HepG2 (cell line): ENCODE data around the gene TRPC4AP. TPM values are rescaled to one million over a fixed set of nuclear protein-coding genes. Genes with fewer than 3 reads are reported as not detected.

Experiments used
- ATAC-seq: fragments of 200-7000 bp; cut with Tn5 transposase; 3 replicates; pipeline ENCODE4 v1.9.1; 2020; ENCODE audit warnings: mild to moderate bottlenecking, moderate library complexity
- BruUV-seq: library from RNA; stranded (reverse); fragments of 400-500 nt; replicated peaks from 2 replicates; lab custom pipeline; 2021; lab: Mats Ljungman, UMichigan
- CTCF ChIA-PET: fragments of 300-600 bp; formaldehyde crosslinking; extraction: SDS; loops from one replicate; lab custom pipeline; 2021; ENCODE audit warnings: low total read pairs, inconsistent platforms, low intra/inter-chr PET ratio; lab: Yijun Ruan, JAX
- POLR2A ChIA-PET: fragments of 350-600 bp; sonication (Branson Sonifier 250); formaldehyde crosslinking; loops from one replicate; lab custom pipeline; 2020; ENCODE audit warnings: antibody characterized with exemption, inconsistent platforms; lab: Yijun Ruan, JAX
- DNase-seq: peaks from one replicate; pipeline ENCODE4 v3.0.0-alpha.2; 2015; ENCODE audit warnings: low spot score
- FAIRE-seq: peaks from 3 replicates; lab custom pipeline; 2011; peaks lifted over from hg19 to GRCh38; lab: Jason Lieb, UNC
- H2AFZ ChIP-seq: one replicate; pipeline ENCODE4 v1.6.1; 2011; ENCODE audit warnings: low read length, inconsistent platforms
- H3K27ac ChIP-seq: fragments of 300-600 bp; 3 replicates; pipeline ENCODE4 v1.8.0; 2011; ENCODE audit warnings: mixed run types, mild to moderate bottlenecking, mixed read lengths, low read length, inconsistent platforms; ENCODE audit not compliant: insufficient read depth; ENCODE audit errors: extremely low read length
- H3K27me3 ChIP-seq, 2 experiments: fragments of 200-600 bp in 1 of 2; 2 replicates in 1 of 2; 3 replicates in 1 of 2; pipeline versions ENCODE4 v1.6.0 to v1.8.0; 2011; ENCODE audit warnings: low read length in 2 of 2, mild to moderate bottlenecking in 2 of 2, moderate library complexity in 2 of 2, inconsistent platforms in 1 of 2; ENCODE audit not compliant: insufficient read depth in 2 of 2, control insufficient read depth in 1 of 2
- H3K36me3 ChIP-seq, 2 experiments: fragments of 200-600 bp in 1 of 2; replicated peaks in 1 of 2; 2 replicates in 1 of 2; 3 replicates in 1 of 2; pipeline versions ENCODE4 v1.5.1 to v1.8.0; 2011; ENCODE audit warnings: low read length in 2 of 2, inconsistent platforms in 1 of 2; ENCODE audit not compliant: insufficient read depth in 2 of 2, control insufficient read depth in 1 of 2
- H3K4me1 ChIP-seq: 2 replicates; pipeline ENCODE4 v1.5.1; 2012; ENCODE audit warnings: low read length, inconsistent platforms; ENCODE audit not compliant: insufficient read depth
- H3K4me2 ChIP-seq: 2 replicates; pipeline ENCODE4 v1.6.0; 2011; ENCODE audit warnings: low read depth, low read length, inconsistent platforms
- H3K4me3 ChIP-seq, 3 experiments: fragments of 200-600 bp in 1 of 3; sonication (generic), shearing (Covaris generic) in 1 of 3; replicated peaks in 1 of 3; 2 replicates each; pipeline ENCODE4 v1.5.1; 2011 to 2016; ENCODE audit warnings: low read length in 3 of 3, inconsistent platforms in 2 of 3, low read depth in 2 of 3, mild to moderate bottlenecking in 2 of 3, control low read depth in 1 of 3, mixed read lengths in 1 of 3; ENCODE audit not compliant: insufficient read depth in 1 of 3
- H3K79me2 ChIP-seq: one replicate; pipeline ENCODE4 v1.6.1; 2011; ENCODE audit warnings: low read length, inconsistent platforms; ENCODE audit not compliant: insufficient read depth
- H3K9ac ChIP-seq: 2 replicates; pipeline ENCODE4 v1.6.0; 2011; ENCODE audit warnings: mild to moderate bottlenecking, low read depth, low read length, inconsistent platforms; ENCODE audit not compliant: insufficient read depth
- H3K9me3 ChIP-seq: 2 replicates; pipeline ENCODE4 v1.5.1; 2012; ENCODE audit warnings: mild to moderate bottlenecking, low read length
- H4K20me1 ChIP-seq: 2 replicates; pipeline ENCODE4 v1.6.0; 2011; ENCODE audit warnings: inconsistent platforms, mild to moderate bottlenecking, low read length, moderate library complexity; ENCODE audit not compliant: insufficient read depth
- MTF1 ChIP-seq: sonication (generic); formaldehyde crosslinking; IDR thresholded peaks from 2 replicates; pipeline ENCODE4 v1.5.0; 2020; ENCODE audit warnings: missing genetic modification reagents
- NFE2L2 ChIP-seq: fragments of 150-350 bp; IDR thresholded peaks from 2 replicates; pipeline ENCODE4 v1.6.1; 2014; ENCODE audit warnings: low read length
- PAX8 ChIP-seq: sonication (generic); formaldehyde crosslinking; IDR thresholded peaks from 2 replicates; pipeline ENCODE4 v1.8.0; 2022; ENCODE audit warnings: mild to moderate bottlenecking, missing genetic modification reagents, borderline replicate concordance
- ZNF660 ChIP-seq: sonication (generic); formaldehyde crosslinking; IDR thresholded peaks from 2 replicates; pipeline ENCODE4 v1.5.1; 2020; ENCODE audit warnings: mild to moderate bottlenecking, low read depth, missing genetic modification reagents, borderline replicate concordance
- ZNF768 ChIP-seq: sonication (generic); formaldehyde crosslinking; IDR thresholded peaks from 2 replicates; pipeline ENCODE4 v1.4.0; 2020; ENCODE audit warnings: missing genetic modification reagents
- ZZZ3 ChIP-seq: sonication (generic); formaldehyde crosslinking; IDR thresholded peaks from 2 replicates; pipeline ENCODE4 v1.4.0; 2020; ENCODE audit warnings: missing genetic modification reagents, mild to moderate bottlenecking, borderline replicate concordance
- WGBS: methylation state at CpG from one replicate; pipeline ENCODE4 v1.1.6; 2017; ENCODE audit warnings: low lambda C conversion rate; 5-methylcytosine and 5-hydroxymethylcytosine counted together
- in situ Hi-C: cut with HindIII; loops from 2 replicates; pipeline ENCODE4 v1.10.0; 2017; ENCODE audit warnings: low pct_unique_long_range_greater_than_20kb; ENCODE audit not compliant: extremely low pct_ligation_motif_present
- intact Hi-C: fragments of 100-400 bp; cut with micrococcal nuclease; formaldehyde crosslinking; loops from one replicate; pipeline ENCODE4 v1.10.0; 2022; ENCODE audit not compliant: unreplicated experiment
- polyA plus RNA-seq, 8 experiments: library from polyadenylated mRNA; depleted of rRNA in 3 of 8; stranded (reverse) in 7 of 8; unstranded in 1 of 8; fragments of >200 nt; fragmentation: Illumina TruSeq in 4 of 8; extraction: Trizol in 4 of 8; gene quantifications; 2 replicates each; pipeline versions ENCODE4 v1.2.1 to v1.2.3, GENCODE V29; 2011 to 2016; ENCODE audit warnings: low read depth in 4 of 8, missing spikeins in 1 of 8, mixed read lengths in 1 of 8; ENCODE audit not compliant: insufficient read depth in 1 of 8
- total RNA-seq, 5 experiments: library from RNA; depleted of rRNA; stranded (reverse); fragments of >200 nt; fragmentation: Illumina TruSeq; extraction: Trizol; gene quantifications; 2 replicates each; pipeline ENCODE4 v1.2.3, GENCODE V29; 2016; ENCODE audit warnings: low read depth in 1 of 5
- TF ChIP-seq, protein P1 (sequence below): sonication (generic); formaldehyde crosslinking; IDR thresholded peaks from 2 replicates; pipeline ENCODE4; 2020; ENCODE audit warnings: missing genetic modification reagents, mild to moderate bottlenecking, borderline replicate concordance
- TF ChIP-seq, protein P2 (sequence below): sonication (generic); formaldehyde crosslinking; IDR thresholded peaks from 2 replicates; pipeline ENCODE4 v1.4.0; 2020; ENCODE audit warnings: mild to moderate bottlenecking, low read depth, missing genetic modification reagents

The TRPC4AP gene
- total and polyA plus RNA-seq, 2 of the 13 experiments (the other 11 are each of a cell fraction or from before 2014, with no cell fraction given) = 136 to 137 TPM

DNA sequence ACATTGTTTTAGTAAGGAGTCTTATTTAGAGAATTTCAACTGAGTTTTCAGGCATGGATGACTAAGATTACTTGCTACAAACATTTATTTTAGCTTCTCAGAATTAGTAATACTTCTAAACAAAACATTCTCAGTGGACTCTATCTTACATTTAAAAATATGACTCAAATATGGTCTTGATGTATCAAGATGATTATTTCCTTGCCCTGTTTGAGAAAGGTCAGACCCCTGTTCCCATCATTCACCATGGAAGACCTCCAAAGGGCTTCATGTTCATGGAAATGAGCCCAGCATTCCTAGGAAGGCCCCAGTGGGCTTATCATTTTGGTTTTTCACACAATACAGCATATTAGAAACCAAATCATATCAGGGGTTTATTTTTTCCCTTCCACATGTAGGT, 24.6 kb upstream of the TRPC4AP start (continued):
- TF ChIP-seq ZNF768 (no peak), MTF1 (no peak), ZZZ3 (CRISPR knock-in tag) (no peak)
- TF ChIP-seq, protein P1, sequence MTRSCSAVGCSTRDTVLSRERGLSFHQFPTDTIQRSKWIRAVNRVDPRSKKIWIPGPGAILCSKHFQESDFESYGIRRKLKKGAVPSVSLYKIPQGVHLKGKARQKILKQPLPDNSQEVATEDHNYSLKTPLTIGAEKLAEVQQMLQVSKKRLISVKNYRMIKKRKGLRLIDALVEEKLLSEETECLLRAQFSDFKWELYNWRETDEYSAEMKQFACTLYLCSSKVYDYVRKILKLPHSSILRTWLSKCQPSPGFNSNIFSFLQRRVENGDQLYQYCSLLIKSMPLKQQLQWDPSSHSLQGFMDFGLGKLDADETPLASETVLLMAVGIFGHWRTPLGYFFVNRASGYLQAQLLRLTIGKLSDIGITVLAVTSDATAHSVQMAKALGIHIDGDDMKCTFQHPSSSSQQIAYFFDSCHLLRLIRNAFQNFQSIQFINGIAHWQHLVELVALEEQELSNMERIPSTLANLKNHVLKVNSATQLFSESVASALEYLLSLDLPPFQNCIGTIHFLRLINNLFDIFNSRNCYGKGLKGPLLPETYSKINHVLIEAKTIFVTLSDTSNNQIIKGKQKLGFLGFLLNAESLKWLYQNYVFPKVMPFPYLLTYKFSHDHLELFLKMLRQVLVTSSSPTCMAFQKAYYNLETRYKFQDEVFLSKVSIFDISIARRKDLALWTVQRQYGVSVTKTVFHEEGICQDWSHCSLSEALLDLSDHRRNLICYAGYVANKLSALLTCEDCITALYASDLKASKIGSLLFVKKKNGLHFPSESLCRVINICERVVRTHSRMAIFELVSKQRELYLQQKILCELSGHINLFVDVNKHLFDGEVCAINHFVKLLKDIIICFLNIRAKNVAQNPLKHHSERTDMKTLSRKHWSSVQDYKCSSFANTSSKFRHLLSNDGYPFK (CRISPR knock-in tag) = no peak
- TF ChIP-seq, protein P2, sequence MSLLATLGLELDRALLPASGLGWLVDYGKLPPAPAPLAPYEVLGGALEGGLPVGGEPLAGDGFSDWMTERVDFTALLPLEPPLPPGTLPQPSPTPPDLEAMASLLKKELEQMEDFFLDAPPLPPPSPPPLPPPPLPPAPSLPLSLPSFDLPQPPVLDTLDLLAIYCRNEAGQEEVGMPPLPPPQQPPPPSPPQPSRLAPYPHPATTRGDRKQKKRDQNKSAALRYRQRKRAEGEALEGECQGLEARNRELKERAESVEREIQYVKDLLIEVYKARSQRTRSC = no peak

DNA sequence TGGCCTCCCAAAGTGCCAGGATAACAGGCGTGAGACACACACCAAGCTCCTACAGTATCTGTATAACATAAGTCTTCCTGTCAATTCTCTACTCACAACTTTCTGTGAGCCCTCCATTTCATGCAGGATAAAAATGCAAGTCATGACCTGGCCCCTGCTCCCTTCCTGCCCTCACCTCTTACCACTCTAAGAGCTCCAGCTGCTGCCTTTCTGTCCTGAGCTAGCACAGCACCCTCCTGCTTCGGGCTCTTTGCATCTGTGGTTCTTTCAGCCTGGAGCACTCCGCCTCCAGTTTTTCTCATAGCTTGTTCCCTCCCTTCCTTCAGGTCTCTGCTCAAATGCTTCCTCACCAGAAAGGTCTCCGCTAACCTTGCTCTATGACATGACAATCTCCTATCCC, 23.7 kb upstream of the TRPC4AP start:
- Histone ChIP-seq H3K27me3 (no peaks in the 10 kb centered on the region), H3K4me3 (no peak overlapping the region), H3K4me1 (no peaks in the 10 kb centered on the region), H3K9ac (no peak overlapping the region), H3K9me3 (no peaks in the 10 kb centered on the region), H3K4me2 (no peak overlapping the region), H3K36me3 (peaks cover 9 to 20% of the 10 kb centered on the region in 2 experiments; a peak in 4 of 5 replicates)
- POLR2A ChIA-PET = no interaction called here
- BruUV-seq = no TSS peak
- in situ Hi-C loops = no loop called here
- WGBS = 94% methylated on average over 4 of the region's 4 CpGs
- no peak for FAIRE-seq
- ATAC-seq = no peak
- TF ChIP-seq PAX8 (CRISPR knock-in tag) (no peak), NFE2L2 (peak; percentile 82), ZNF660 (CRISPR knock-in tag) (no peak)
- TF ChIP-seq, all 625 proteins: peak for 1
- Histone ChIP-seq H3K27ac (no peak overlapping the region), H3K79me2 (no peaks in the 10 kb centered on the region), H4K20me1 (no peaks in the 10 kb centered on the region), H2AFZ (no peak overlapping the region)
- CTCF ChIA-PET = no interaction called here
- intact Hi-C loops = no loop called here
- DNase-seq = no peak
